Testis (tissue), 3 donors: Measurements from ENCODE around the gene P3H1. TPM values are rescaled to one million over a fixed set of nuclear protein-coding genes. Genes with fewer than 3 reads are reported as not detected.

Experiments
- DNase-seq: peaks from one replicate; pipeline ENCODE4 v3.0.0-alpha.2; 2019
- H3K27ac ChIP-seq, 2 donors: fragments of 200-600 bp; sonication (generic); one replicate each; pipeline ENCODE4 v1.5.1; 2019
- H3K27me3 ChIP-seq: fragments of 200-600 bp; sonication (generic); one replicate; pipeline ENCODE4 v1.5.1; 2019
- H3K36me3 ChIP-seq: fragments of 200-600 bp; sonication (generic); one replicate; pipeline ENCODE4 v1.5.1; 2017; ENCODE audit warnings: low read depth; ENCODE audit errors: missing control alignments
- H3K4me1 ChIP-seq: fragments of 200-600 bp; sonication (generic); one replicate; pipeline ENCODE4 v1.5.1; 2019
- H3K4me3 ChIP-seq, 2 donors: fragments of 200-600 bp; sonication (generic); one replicate each; pipeline ENCODE4 v1.5.1; 2017 to 2019
- H3K9me3 ChIP-seq: fragments of 200-600 bp; sonication (generic); one replicate; pipeline ENCODE4 v1.5.1; 2017
- POLR2A ChIP-seq: fragments of 450-650 bp; IDR thresholded peaks from one replicate; pipeline ENCODE4 v1.6.1; 2017; ENCODE audit warnings: antibody characterized with exemption, mild to moderate bottlenecking, moderate library complexity
- WGBS, 2 donors: methylation state at CpG; one replicate each; pipeline ENCODE4 v1.1.5; 2018; 5-methylcytosine and 5-hydroxymethylcytosine counted together
- intact Hi-C: fragments of 100-400 bp; cut with DNase I; formaldehyde crosslinking; loops from one replicate; pipeline ENCODE4 v1.15.1; 2023; ENCODE audit warnings: low total_unique reads
- polyA plus RNA-seq: library from polyadenylated mRNA; stranded (reverse); fragments of 350-450 nt; fragmentation: Illumina TruSeq; extraction: RNeasy Lipid Tissue Mini Kit (QIAGEN cat#74804); gene quantifications from one replicate; pipeline ENCODE4 v1.2.3, GENCODE V29; 2014; ENCODE audit warnings: low read depth, low replicate concordance; ENCODE audit not compliant: insufficient read depth
- total RNA-seq, 2 donors: library from RNA; depleted of rRNA; stranded (reverse); fragments of >200 nt; gene quantifications; one replicate each; pipeline ENCODE4 v1.2.3, GENCODE V29; 2016
- TF ChIP-seq, protein P1 (sequence below), 3 experiments: fragments of 450-650 bp in 2 of 3; fragments of 200-600 bp in 1 of 3; sonication (generic) in 1 of 3; IDR thresholded peaks; one replicate each; pipeline ENCODE4 v1.5.1; 2016 to 2019; ENCODE audit warnings: antibody characterized with exemption in 3 of 3, mild to moderate bottlenecking in 2 of 3, moderate library complexity in 1 of 3

Gene P3H1
- total and polyA plus RNA-seq, 3 donors from 2014 or later, result 60.8 to 73.8 (median 66.1) TPM

DNA sequence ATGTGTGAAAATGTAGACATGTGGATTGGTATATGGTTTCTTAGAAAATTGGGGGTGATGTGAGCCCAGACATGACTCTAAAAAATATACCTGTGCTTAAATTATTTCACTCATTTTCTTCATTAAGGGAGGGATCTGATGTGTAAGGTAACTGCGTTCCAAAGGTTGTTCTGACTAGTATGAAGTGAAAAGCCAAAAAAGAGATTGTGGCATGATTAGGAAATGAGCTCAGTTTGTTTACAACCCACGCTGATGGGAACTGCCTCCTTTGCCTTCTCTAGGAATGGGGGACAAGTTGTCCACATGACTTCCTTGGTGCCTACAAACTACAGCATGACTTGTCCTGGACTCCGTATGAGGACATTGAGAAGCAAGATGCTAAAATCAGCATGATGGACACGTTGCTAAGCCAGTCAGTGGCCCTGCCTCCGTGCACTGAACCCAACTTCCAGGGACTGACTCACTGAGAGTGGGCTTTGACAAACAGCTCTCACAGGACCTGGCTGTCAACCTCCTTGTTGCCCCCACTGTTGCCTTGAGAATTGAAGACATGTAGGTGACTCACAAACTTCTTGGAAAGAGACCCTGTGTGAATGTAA is 8.2 kb upstream of the P3H1 start:
- TF ChIP-seq, protein P1, sequence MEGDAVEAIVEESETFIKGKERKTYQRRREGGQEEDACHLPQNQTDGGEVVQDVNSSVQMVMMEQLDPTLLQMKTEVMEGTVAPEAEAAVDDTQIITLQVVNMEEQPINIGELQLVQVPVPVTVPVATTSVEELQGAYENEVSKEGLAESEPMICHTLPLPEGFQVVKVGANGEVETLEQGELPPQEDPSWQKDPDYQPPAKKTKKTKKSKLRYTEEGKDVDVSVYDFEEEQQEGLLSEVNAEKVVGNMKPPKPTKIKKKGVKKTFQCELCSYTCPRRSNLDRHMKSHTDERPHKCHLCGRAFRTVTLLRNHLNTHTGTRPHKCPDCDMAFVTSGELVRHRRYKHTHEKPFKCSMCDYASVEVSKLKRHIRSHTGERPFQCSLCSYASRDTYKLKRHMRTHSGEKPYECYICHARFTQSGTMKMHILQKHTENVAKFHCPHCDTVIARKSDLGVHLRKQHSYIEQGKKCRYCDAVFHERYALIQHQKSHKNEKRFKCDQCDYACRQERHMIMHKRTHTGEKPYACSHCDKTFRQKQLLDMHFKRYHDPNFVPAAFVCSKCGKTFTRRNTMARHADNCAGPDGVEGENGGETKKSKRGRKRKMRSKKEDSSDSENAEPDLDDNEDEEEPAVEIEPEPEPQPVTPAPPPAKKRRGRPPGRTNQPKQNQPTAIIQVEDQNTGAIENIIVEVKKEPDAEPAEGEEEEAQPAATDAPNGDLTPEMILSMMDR (IDR thresholded peaks at IDR 0.05), result no peak
- TF ChIP-seq POLR2A, result no peak
- no peak overlapping the region for H3K27ac ChIP-seq
- no peaks in the 10 kb centered on the region for H3K36me3 ChIP-seq
- H3K4me1 ChIP-seq, result no peaks in the 10 kb centered on the region
- H3K4me3 ChIP-seq, result no peak overlapping the region
- no peaks in the 10 kb centered on the region for H3K9me3 ChIP-seq
- H3K27me3 ChIP-seq, result no peaks in the 10 kb centered on the region
- WGBS, 2 donors, result 87 to 93% methylated on average over 5 of the region's 5 CpGs
- intact Hi-C loops, result no loop called here
- no peak for DNase-seq

DNA sequence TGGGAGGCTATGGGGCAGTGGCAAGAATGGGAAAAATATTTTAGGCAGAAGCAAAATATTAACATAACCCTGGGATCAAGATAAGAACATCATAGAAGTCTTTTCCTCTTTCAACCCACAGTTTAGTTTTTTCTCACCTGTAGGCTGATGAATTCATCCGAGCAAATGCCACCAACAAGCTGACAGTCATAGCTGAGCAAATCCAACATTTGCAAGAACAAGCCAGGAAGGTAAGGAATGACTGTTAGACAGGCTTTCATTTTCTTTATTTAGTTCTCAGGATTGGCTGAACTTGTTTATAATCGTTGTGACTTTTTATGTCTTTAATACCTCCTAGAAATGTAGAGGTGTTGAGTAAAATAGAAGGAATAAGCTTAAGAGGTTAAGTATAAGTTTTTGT is 6.6 kb upstream of the P3H1 start:
- Histone ChIP-seq H3K4me3 (no peak overlapping the region), H3K4me1 (no peaks in the 10 kb centered on the region), H3K27me3 (no peaks in the 10 kb centered on the region), H3K9me3 (no peaks in the 10 kb centered on the region), H3K27ac (no peak overlapping the region), H3K36me3 (no peaks in the 10 kb centered on the region)
- DNase-seq, result no peak
- TF ChIP-seq, protein P1 (IDR thresholded peaks at IDR 0.05), result no peak
- TF ChIP-seq POLR2A, result no peak
- intact Hi-C loops, result no loop called here
- WGBS, 2 donors, result 46 to 91% methylated on average over 2 of the region's 2 CpGs

DNA sequence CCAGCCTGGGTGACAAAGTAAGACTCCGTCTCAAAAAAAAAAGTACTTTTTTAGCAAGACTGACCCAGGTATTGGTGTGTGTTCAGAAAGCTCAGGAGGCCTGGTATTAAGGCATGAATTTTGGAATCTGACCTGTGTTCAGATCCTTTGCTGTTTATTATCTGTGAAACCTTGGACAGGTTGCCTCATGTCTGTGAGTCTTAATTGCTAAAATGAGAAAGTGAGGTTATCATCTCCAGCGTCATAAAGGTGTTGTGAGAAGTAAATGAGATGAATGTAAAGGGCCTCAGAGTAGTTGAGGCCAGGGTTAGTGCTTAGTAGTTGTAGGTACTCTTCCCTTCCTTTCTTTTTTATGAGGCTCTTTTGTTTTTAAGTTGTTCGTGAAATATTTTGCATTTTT is 3.0 kb upstream of the P3H1 start:
- Histone ChIP-seq H3K4me1 (peaks cover 8% of the 10 kb centered on the region), H3K36me3 (no peaks in the 10 kb centered on the region), H3K27ac (no peak overlapping the region), H3K27me3 (no peaks in the 10 kb centered on the region), H3K9me3 (no peaks in the 10 kb centered on the region), H3K4me3 (no peak overlapping the region)
- no peak for TF ChIP-seq POLR2A
- TF ChIP-seq, protein P1 (IDR thresholded peaks at IDR 0.05), result no peak
- intact Hi-C loops, result no loop called here
- DNase-seq, result no peak
- 85 to 91% methylated on average over 3 of the region's 3 CpGs for WGBS, 2 donors

DNA sequence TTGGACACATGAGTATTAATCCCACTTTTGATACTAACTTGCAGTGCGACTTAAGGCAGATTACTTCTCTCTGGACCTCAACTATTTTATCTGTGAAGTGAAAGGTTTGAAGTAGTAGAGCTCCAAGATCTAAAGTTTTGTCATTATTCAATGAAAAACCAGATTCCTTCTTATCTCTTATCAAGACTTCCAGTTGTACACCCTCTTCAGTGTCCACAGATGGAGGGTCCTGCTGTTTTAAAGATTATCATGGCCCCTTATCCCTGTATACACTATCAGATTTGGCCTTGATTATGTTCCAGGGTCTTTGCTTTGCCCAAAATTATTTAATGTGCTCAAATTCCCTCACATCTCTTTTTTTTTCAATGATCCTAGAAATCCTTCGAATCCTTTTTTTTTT is 1.3 kb upstream of the P3H1 start:
- H3K4me1 ChIP-seq, result peaks cover 13% of the 10 kb centered on the region

More for the DNA sequence above, 1.3 kb upstream of the P3H1 start:
- H3K4me3 ChIP-seq, result no peak overlapping the region
- no peaks in the 10 kb centered on the region for H3K9me3 ChIP-seq
- DNase-seq, result no peak
- no peak overlapping the region for H3K27ac ChIP-seq
- intact Hi-C loops, result no loop called here
- WGBS, 2 donors, result 62 to 66% methylated on average over 2 of the region's 2 CpGs
- no peak for TF ChIP-seq POLR2A
- TF ChIP-seq, protein P1 (IDR thresholded peaks at IDR 0.05), result no peak
- no peaks in the 10 kb centered on the region for H3K27me3 ChIP-seq
- H3K36me3 ChIP-seq, result no peaks in the 10 kb centered on the region
